Type B pancreatic cell (in vitro differentiated cells): ENCODE measurements around the gene INSC. TPM values are rescaled to one million over a fixed set of nuclear protein-coding genes. Genes with fewer than 3 reads are reported as not detected.
A peak's percentile ranks its signal among the peaks of the same experiment; 100 is the strongest.

Experiments used
- DNase-seq: peaks from one replicate; pipeline ENCODE4 v3.0.0; 2021; ENCODE audit warnings: mixed read lengths; ENCODE audit not compliant: unreplicated experiment; ENCODE audit errors: extremely low spot score
- H3K27ac Mint-ChIP-seq: 2 replicates; pipeline ENCODE4 v1.8.0; 2021; ENCODE audit warnings: mild to moderate bottlenecking, mixed read lengths
- H3K27me3 Mint-ChIP-seq: 2 replicates; pipeline ENCODE4 v1.8.0; 2021; ENCODE audit warnings: mixed read lengths
- H3K36me3 Mint-ChIP-seq: 2 replicates; pipeline ENCODE4 v1.8.0; 2021; ENCODE audit warnings: mixed read lengths
- H3K4me1 Mint-ChIP-seq: one replicate; pipeline ENCODE4 v1.8.0; 2021; ENCODE audit warnings: mixed read lengths; ENCODE audit not compliant: unreplicated experiment
- H3K4me3 Mint-ChIP-seq: 2 replicates; pipeline ENCODE4 v1.8.0; 2021; ENCODE audit warnings: mild to moderate bottlenecking, mixed read lengths
- H3K9me3 Mint-ChIP-seq: 2 replicates; pipeline ENCODE4 v1.8.0; 2021; ENCODE audit warnings: mixed read lengths
- CTCF ChIP-seq: fragments of 200-600 bp; sonication (generic); conservative IDR thresholded peaks from 2 replicates; pipeline ENCODE4 v1.5.0; 2021; ENCODE audit warnings: antibody characterized with exemption, mild to moderate bottlenecking
- total RNA-seq: library from RNA; stranded (reverse); gene quantifications from 2 replicates; pipeline ENCODE4 v1.2.1, GENCODE V29; 2021; ENCODE audit warnings: low replicate concordance

Gene INSC
- total RNA-seq, 1 donor from 2014 or later: 1.2 TPM

GRCh38 chr11:15238856-15239255 lies 124.1 kb downstream of the INSC start:
- no peak for TF ChIP-seq CTCF
- Mint-ChIP-seq H3K4me1 (no peaks in the 10 kb centered on the region), H3K27me3 (peaks cover 5% of the 10 kb centered on the region), H3K36me3 (no peaks in the 10 kb centered on the region), H3K9me3 (peaks cover 4% of the 10 kb centered on the region), H3K27ac (no peak overlapping the region), H3K4me3 (no peak overlapping the region)
- DNase-seq: no peak

GRCh38 chr11:15248749-15249148 lies 134.0 kb downstream of the INSC start:
- H3K27ac Mint-ChIP-seq: no peak overlapping the region
- H3K36me3 Mint-ChIP-seq: no peaks in the 10 kb centered on the region
- H3K27me3 Mint-ChIP-seq: peaks cover 7% of the 10 kb centered on the region
- no peaks in the 10 kb centered on the region for H3K9me3 Mint-ChIP-seq
- no peaks in the 10 kb centered on the region for H3K4me1 Mint-ChIP-seq
- no peak for DNase-seq
- TF ChIP-seq CTCF: no peak
- no peak overlapping the region for H3K4me3 Mint-ChIP-seq

GRCh38 chr11:15258433-15259165 lies 143.9 kb downstream of the INSC start:
- H3K4me1 Mint-ChIP-seq: peaks cover 13% of the 10 kb centered on the region
- H3K4me3 Mint-ChIP-seq: no peak overlapping the region
- H3K27me3 Mint-ChIP-seq: no peaks in the 10 kb centered on the region
- peak; percentile 57 for TF ChIP-seq CTCF
- peaks cover 4% of the 10 kb centered on the region for H3K9me3 Mint-ChIP-seq
- no peaks in the 10 kb centered on the region for H3K36me3 Mint-ChIP-seq
- DNase-seq: no peak
- peak overlapping the region; percentile 65 for H3K27ac Mint-ChIP-seq

- Mint-ChIP-seq H3K27ac (no peak overlapping the region), H3K36me3 (no peaks in the 10 kb centered on the region), H3K9me3 (peaks cover 5% of the 10 kb centered on the region), H3K27me3 (no peaks in the 10 kb centered on the region), H3K4me3 (no peak overlapping the region), H3K4me1 (no peaks in the 10 kb centered on the region)
- no peak for DNase-seq
- TF ChIP-seq CTCF: no peak
Observed at GRCh38 chr11:15266999-15267398, 152.3 kb downstream of the INSC start.

- Mint-ChIP-seq H3K27ac (no peak overlapping the region), H3K4me3 (no peak overlapping the region), H3K4me1 (no peaks in the 10 kb centered on the region), H3K36me3 (no peaks in the 10 kb centered on the region), H3K27me3 (no peaks in the 10 kb centered on the region), H3K9me3 (peaks cover 5% of the 10 kb centered on the region)
- TF ChIP-seq CTCF: no peak
- DNase-seq: no peak
Observed at GRCh38 chr11:15268598-15268997, 153.9 kb downstream of the INSC start.

- no peak overlapping the region for H3K27ac Mint-ChIP-seq
- no peaks in the 10 kb centered on the region for H3K9me3 Mint-ChIP-seq
- H3K36me3 Mint-ChIP-seq: no peaks in the 10 kb centered on the region
- peaks cover 7% of the 10 kb centered on the region for H3K27me3 Mint-ChIP-seq
- TF ChIP-seq CTCF: no peak
- no peak for DNase-seq
- peaks cover 11% of the 10 kb centered on the region for H3K4me1 Mint-ChIP-seq
- H3K4me3 Mint-ChIP-seq: no peak overlapping the region
Observed at GRCh38 chr11:15275141-15275540, 160.4 kb downstream of the INSC start.
